K562 (cell line): ENCODE measurements around the gene ABCC5. TPM values are rescaled to one million over a fixed set of nuclear protein-coding genes. Genes with fewer than 3 reads are reported as not detected.

Source experiments
- ARNT ChIP-seq, 2 experiments: fragments of 450-650 bp; IDR thresholded peaks; 2 replicates each; pipeline ENCODE4 v1.6.1; 2016; ENCODE audit warnings: mild to moderate bottlenecking in 1 of 2
- CC2D1A ChIP-seq: fragments of 450-650 bp; IDR thresholded peaks from 2 replicates; pipeline ENCODE4 v1.6.1; 2017; ENCODE audit warnings: mild to moderate bottlenecking
- CREM ChIP-seq: IDR thresholded peaks from 2 replicates; pipeline ENCODE4 v1.6.1; 2014; ENCODE audit warnings: antibody characterized with exemption, low read depth
- FOXK1 ChIP-seq: sonication (generic); formaldehyde crosslinking; IDR thresholded peaks from 2 replicates; pipeline ENCODE4 v1.8.0; 2022; ENCODE audit warnings: missing genetic modification reagents, mild to moderate bottlenecking, borderline replicate concordance
- IRF2 ChIP-seq: sonication (generic); formaldehyde crosslinking; IDR thresholded peaks from 2 replicates; pipeline ENCODE4 v1.8.1; 2022; ENCODE audit warnings: mild to moderate bottlenecking, missing genetic modification reagents
- JUNB ChIP-seq: fragments of 450-650 bp; formaldehyde crosslinking; conservative IDR thresholded peaks from 2 replicates; pipeline ENCODE4 v1.4.0; 2020; ENCODE audit warnings: mild to moderate bottlenecking
- KDM1A ChIP-seq, 2 experiments: fragments of 450-650 bp; IDR thresholded peaks; 2 replicates each; pipeline ENCODE4 v1.6.1; 2016; ENCODE audit warnings: mild to moderate bottlenecking in 2 of 2
- KLF1 ChIP-seq: fragments of 450-650 bp; IDR thresholded peaks from 2 replicates; pipeline ENCODE4 v1.6.1; 2016; ENCODE audit warnings: missing genetic modification characterization, missing compliant biosample characterization
- MAFG ChIP-seq: fragments of 450-650 bp; conservative IDR thresholded peaks from 2 replicates; pipeline ENCODE4 v1.6.1; 2016; ENCODE audit warnings: missing genetic modification characterization, missing compliant biosample characterization
- MGA ChIP-seq: fragments of 450-650 bp; IDR thresholded peaks from 2 replicates; pipeline ENCODE4 v1.6.1; 2016; ENCODE audit warnings: mild to moderate bottlenecking, moderate library complexity
- SMARCE1 ChIP-seq: fragments of 450-650 bp; IDR thresholded peaks from 2 replicates; pipeline ENCODE4 v1.7.1; 2016; ENCODE audit warnings: mild to moderate bottlenecking
- ZNF766 ChIP-seq: fragments of 200-800 bp; sonication (Bioruptor generic); conservative IDR thresholded peaks from 2 replicates; pipeline ENCODE4 v1.6.1; 2016; ENCODE audit warnings: missing genetic modification characterization, missing compliant biosample characterization
- polyA plus RNA-seq, 8 experiments: library from polyadenylated mRNA; depleted of rRNA in 4 of 8; stranded (reverse) in 5 of 8; unstranded in 3 of 8; fragments of >200 nt; fragmentation: Nextera tagmentation in 2 of 8; fragmentation: Illumina TruSeq in 1 of 8; extraction: Ambion mirVana in 2 of 8; extraction: Trizol in 1 of 8; gene quantifications; 2 replicates each; pipeline versions ENCODE4 v1.2.1 to v1.2.3, GENCODE V29; 2011 to 2014; ENCODE audit warnings: inconsistent platforms in 1 of 8, missing spikeins in 1 of 8
- total RNA-seq, 7 experiments: library from RNA; depleted of rRNA in 6 of 7; stranded (reverse); fragments of >200 nt in 6 of 7; fragmentation: Illumina TruSeq in 2 of 7; extraction: Trizol in 2 of 7; gene quantifications; 2 replicates each; pipeline versions ENCODE4 v1.2.1 to v1.2.3, GENCODE V29; 2011 to 2021; ENCODE audit warnings: low replicate concordance in 1 of 7
- TF ChIP-seq, protein P1 (sequence below), 3 experiments: fragments of 200-800 bp in 1 of 3; fragments of 250-450 bp in 1 of 3; fragments of 450-650 bp in 1 of 3; sonication (Bioruptor Pico) in 1 of 3; sonication (Bioruptor generic) in 1 of 3; formaldehyde crosslinking in 1 of 3; IDR thresholded peaks; 2 replicates each; pipeline versions ENCODE4 v1.6.1 to v1.8.0; 2016 to 2022; ENCODE audit warnings: mild to moderate bottlenecking in 2 of 3, missing genetic modification characterization in 2 of 3, missing compliant biosample characterization in 1 of 3, moderate library complexity in 1 of 3

Gene ABCC5
- total and polyA plus RNA-seq, 9 of the 15 experiments (the other 6 are each of a cell fraction or from before 2014, with no cell fraction given) = 22.0 to 53.0 (median 41.9) TPM

- TF ChIP-seq MGA = peak; percentile 94
- TF ChIP-seq KDM1A (IDR thresholded peaks at IDR 0.05) = peak in 1 of 2 experiments; percentile 46; a peak in 2 of 4 replicates
- peak; percentile 81 for TF ChIP-seq SMARCE1
- peak; percentile 78; the same call in 1 of the 2 replicates for TF ChIP-seq CC2D1A
- TF ChIP-seq JUNB (CRISPR knock-in tag) = no peak
- TF ChIP-seq ARNT (IDR thresholded peaks at IDR 0.05) = peak in 1 of 2 experiments; percentile 88; a peak in 2 of 4 replicates
- TF ChIP-seq ZNF766 (CRISPR knock-in tag) = peak; percentile 77
- peak; percentile 49; the same call in 1 of the 2 replicates for TF ChIP-seq CREM
- no peak for TF ChIP-seq FOXK1 (CRISPR knock-in tag)
- TF ChIP-seq KLF1 (tag) = 0 out of 2 replicates have a peak, but pooled peaks have one; percentile 40
- no peak for TF ChIP-seq IRF2
- TF ChIP-seq, protein P1, sequence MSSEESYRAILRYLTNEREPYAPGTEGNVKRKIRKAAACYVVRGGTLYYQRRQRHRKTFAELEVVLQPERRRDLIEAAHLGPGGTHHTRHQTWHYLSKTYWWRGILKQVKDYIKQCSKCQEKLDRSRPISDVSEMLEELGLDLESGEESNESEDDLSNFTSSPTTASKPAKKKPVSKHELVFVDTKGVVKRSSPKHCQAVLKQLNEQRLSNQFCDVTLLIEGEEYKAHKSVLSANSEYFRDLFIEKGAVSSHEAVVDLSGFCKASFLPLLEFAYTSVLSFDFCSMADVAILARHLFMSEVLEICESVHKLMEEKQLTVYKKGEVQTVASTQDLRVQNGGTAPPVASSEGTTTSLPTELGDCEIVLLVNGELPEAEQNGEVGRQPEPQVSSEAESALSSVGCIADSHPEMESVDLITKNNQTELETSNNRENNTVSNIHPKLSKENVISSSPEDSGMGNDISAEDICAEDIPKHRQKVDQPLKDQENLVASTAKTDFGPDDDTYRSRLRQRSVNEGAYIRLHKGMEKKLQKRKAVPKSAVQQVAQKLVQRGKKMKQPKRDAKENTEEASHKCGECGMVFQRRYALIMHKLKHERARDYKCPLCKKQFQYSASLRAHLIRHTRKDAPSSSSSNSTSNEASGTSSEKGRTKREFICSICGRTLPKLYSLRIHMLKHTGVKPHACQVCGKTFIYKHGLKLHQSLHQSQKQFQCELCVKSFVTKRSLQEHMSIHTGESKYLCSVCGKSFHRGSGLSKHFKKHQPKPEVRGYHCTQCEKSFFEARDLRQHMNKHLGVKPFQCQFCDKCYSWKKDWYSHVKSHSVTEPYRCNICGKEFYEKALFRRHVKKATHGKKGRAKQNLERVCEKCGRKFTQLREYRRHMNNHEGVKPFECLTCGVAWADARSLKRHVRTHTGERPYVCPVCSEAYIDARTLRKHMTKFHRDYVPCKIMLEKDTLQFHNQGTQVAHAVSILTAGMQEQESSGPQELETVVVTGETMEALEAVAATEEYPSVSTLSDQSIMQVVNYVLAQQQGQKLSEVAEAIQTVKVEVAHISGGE (CRISPR knock-in tag; IDR thresholded peaks at IDR 0.05) = peak in 1 of 3 experiments; percentile 68; a peak in 2 of 6 replicates
- peak; percentile 99 for TF ChIP-seq MAFG (tag)
These were observed 41.6 kb downstream of the ABCC5 start (continued) for GRCh38 chr3:183975981-183976662.
